Measurements from ENCODE around the gene WDPCP.
"Not testable (repeated sequence)": the region's sequence is repeated elsewhere in the genome, so short reads cannot be mapped to it uniquely, and the experiment has no call there.

WDPCP gene

DNA sequence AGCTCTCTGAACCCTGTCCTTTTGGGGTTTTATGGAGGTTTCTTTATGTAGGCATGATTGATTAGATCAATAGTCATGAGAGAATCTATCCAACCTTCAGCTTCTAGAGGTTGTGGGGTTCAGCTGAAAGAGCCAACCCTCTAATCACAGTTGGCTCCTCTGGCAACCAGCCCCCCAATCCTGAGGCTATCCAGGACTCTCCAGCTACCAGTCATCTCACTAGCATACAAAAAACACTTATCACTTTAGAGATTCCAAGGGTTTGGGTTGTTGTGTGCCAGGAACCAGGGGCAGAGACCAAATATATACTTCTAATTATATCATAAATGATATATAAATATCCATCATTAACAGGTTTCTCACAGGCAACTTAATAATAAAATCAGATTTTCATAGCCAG, 11.7 kb downstream of the WDPCP start:
- no peak for DNase-seq (ENCODE audit: extremely low read depth, low read depth)
- no peak for TF ChIP-seq CTCF (IDR thresholded peaks at IDR 0.05; ENCODE audit: low read depth, low read length)

DNA sequence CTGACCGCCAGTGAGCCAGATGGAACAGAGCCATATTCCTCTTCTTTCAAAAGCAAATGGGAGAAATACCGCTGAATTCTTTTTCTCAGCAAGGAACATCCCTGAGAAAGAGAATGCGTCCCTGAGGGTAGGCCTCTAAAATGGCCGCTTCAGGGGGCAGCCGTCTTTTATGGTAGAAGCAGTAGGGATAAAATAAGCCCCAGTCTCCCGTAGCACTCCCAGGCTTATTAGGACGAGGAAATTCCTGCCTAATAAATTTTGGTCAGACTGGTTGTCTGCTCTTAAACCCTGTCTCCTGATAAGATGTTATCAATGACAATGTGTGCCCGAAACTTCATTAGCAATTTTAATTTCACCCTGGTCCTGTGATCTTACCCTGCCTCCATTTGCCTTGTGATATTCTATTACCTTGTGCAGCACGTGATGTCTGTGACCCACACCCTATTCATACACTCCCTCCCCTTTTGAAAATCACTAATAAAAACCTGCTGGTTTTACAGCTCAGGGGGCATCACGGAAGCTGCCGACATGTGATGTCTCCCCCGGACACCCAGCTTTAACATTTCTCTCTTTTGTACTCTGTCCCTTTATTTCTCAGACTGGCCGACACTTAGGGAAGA, 14.4 kb downstream of the WDPCP start:
- not testable (repeated sequence) for DNase-seq (ENCODE audit: extremely low read depth, low read depth)

DNA sequence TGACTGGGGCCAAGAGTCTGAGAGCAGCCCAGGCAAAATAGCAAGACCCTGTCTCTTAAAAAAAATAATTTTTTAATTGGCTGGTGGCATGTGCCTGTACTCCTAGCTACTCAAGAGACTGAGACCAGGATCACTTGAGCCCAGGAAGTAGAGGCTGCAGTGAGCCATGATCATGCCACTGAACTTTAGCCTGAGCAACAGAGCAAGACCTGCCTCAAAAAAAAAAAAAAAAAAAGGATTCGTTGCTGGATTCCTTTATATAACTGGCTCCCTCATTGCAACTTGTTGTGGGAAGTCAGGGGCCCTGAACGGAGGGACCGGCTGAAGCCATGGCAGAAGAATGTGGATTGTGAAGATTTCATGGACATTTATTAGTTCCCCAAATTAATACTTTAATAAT, 15.3 kb downstream of the WDPCP start:
- not testable (repeated sequence) for DNase-seq (ENCODE audit: extremely low read depth, low read depth)

- DNase-seq (ENCODE audit: extremely low read depth, low read depth) = no peak
- no peak for TF ChIP-seq CTCF (IDR thresholded peaks at IDR 0.05; ENCODE audit: low read depth, low read length)
Measured at GRCh38 chr2:63572001-63572400, 16.3 kb downstream of the WDPCP start.

DNA sequence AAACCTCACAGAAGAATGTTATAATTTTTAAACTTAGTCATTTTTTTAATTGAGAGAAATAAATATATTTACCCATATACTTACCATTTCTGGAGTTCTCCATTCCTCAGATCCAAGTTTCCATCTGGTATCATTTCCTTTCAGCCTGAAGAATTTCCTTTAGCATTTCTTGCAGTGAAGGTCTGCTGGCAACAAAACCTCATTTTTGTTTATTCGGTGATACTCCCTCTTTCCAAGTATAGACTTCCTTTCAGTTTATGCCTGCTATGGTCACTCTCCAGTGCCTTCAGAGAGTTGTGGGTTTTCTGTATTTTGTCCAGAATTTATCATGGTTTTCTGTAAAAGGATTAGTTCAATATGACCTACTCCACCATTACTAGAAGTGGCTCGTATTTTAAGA, 17.0 kb downstream of the WDPCP start:
- TF ChIP-seq CTCF (IDR thresholded peaks at IDR 0.05; ENCODE audit: low read depth, low read length) = no peak
- no peak for DNase-seq (ENCODE audit: extremely low read depth, low read depth)

- no peak for TF ChIP-seq CTCF (IDR thresholded peaks at IDR 0.05; ENCODE audit: low read depth, low read length)
- DNase-seq (ENCODE audit: extremely low read depth, low read depth) = no peak
Measured at GRCh38 chr2:63569740-63570139, 18.5 kb downstream of the WDPCP start.

DNA sequence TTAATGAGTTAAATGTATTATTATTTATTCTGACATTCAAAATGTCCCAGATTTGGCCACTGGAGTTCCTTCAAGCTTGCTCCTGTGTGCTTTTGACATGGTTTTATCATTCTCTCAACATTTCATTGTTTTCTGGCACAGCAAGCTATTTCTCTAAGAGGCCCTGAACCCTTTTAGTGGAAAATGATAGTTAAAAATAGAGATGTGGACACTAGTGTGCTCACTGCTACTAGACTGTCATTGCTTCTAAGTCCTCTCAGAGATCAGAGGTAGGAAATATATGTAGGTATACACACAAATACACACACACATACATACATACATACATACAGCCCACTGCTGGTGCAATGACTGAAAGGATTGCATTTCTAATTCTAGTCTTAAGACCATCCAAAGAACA, 25.5 kb downstream of the WDPCP start:
- no peak for TF ChIP-seq CTCF (IDR thresholded peaks at IDR 0.05; ENCODE audit: low read depth, low read length)
- DNase-seq (ENCODE audit: extremely low read depth, low read depth) = no peak

DNA sequence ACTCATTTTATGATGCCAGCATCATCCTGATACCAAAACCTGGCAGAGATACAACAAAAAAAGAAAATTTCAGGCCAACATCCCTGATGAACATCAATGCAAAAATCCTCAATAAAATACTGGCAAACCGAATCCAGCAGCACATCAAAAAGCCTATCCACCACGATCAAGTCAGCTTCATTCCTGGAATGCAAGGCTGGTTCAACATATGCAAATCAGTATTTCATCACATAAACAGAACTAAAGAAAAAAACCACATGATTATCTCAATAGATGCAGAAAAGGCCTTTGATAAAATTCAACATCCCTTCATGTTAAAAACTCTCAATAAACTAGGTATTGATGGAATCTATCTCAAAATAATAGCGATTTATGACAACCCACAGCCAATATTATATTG, 29.4 kb downstream of the WDPCP start:
- DNase-seq (ENCODE audit: extremely low read depth, low read depth) = not testable (repeated sequence)

- not testable (repeated sequence) for DNase-seq (ENCODE audit: extremely low read depth, low read depth)
Measured at GRCh38 chr2:63557819-63558218, 30.5 kb downstream of the WDPCP start.

DNA sequence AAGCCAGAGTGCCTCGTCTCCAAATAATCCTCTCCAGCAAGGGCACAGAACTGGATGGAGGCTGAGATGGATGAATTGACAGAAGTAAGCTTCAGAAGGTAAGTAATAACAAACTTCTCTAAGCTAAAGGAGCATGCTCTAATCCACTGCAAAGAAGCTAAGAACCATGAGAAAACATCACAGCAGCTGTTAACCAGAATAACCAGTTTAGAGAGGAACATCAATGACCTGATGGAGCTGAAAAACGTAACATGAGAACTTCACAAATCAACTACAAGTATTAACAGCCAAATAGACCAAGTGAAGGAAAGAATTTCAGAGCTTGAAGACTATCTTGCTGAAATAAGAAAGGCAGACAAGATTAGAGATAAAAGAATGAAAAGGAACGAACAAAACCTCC, 32.3 kb downstream of the WDPCP start:
- no peak for TF ChIP-seq CTCF (IDR thresholded peaks at IDR 0.05; ENCODE audit: low read depth, low read length)
- no peak for DNase-seq (ENCODE audit: extremely low read depth, low read depth)

All from AG09319 (cell line).